Kidney epithelial cell (primary cell): Measurements from ENCODE around the gene CORO2A. TPM values are rescaled to one million over a fixed set of nuclear protein-coding genes. Genes with fewer than 3 reads are reported as not detected.

Experiments
- DNase-seq: peaks from one replicate; pipeline ENCODE4 v3.0.0-alpha.2; 2010; ENCODE audit warnings: low read depth
- H3K27me3 ChIP-seq: 2 replicates; pipeline ENCODE4 v1.6.0; 2011; ENCODE audit warnings: low read length; ENCODE audit not compliant: control insufficient read depth, insufficient read depth
- H3K36me3 ChIP-seq: 2 replicates; pipeline ENCODE4 v1.5.1; 2011; ENCODE audit warnings: low read length; ENCODE audit not compliant: control insufficient read depth, insufficient read depth
- H3K4me3 ChIP-seq: 2 replicates; pipeline ENCODE4 v1.5.1; 2011; ENCODE audit warnings: low read depth, mild to moderate bottlenecking, control low read depth, low read length
- total RNA-seq: library from RNA; depleted of rRNA; stranded (reverse); fragments of >200 nt; gene quantifications from 2 replicates; pipeline ENCODE4 v1.2.3, GENCODE V29; 2015
- TF ChIP-seq, protein P1 (sequence below): IDR thresholded peaks from 2 replicates; pipeline ENCODE4 v1.5.1; 2011; ENCODE audit warnings: mild to moderate bottlenecking, moderate library complexity, low read length, control low read depth, inconsistent platforms; ENCODE audit not compliant: insufficient read depth, poor library complexity, severe bottlenecking

Gene CORO2A
- total RNA-seq, 1 donor from 2014 or later: 7.8 TPM

DNA sequence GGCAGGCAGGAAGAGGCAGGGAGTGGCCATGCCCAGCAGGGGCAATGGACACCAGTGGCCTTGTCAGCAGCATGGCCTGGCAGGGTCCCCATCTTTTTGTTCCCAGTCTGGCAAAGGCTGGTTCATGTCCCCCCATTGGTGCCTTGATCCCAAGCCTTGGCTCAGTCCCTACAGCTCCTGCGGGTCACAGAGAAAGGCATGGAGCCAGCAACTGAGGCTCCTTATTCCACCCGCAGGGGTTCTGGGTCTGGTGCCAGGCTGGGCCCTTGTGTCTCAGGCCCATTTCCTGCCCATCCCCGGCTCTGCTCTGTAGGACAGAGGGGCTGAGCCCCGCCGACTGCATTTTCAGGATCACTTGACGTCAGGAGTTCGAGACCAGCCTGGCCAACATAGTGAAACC, 87.4 kb downstream of the CORO2A start:
- TF ChIP-seq, protein P1, sequence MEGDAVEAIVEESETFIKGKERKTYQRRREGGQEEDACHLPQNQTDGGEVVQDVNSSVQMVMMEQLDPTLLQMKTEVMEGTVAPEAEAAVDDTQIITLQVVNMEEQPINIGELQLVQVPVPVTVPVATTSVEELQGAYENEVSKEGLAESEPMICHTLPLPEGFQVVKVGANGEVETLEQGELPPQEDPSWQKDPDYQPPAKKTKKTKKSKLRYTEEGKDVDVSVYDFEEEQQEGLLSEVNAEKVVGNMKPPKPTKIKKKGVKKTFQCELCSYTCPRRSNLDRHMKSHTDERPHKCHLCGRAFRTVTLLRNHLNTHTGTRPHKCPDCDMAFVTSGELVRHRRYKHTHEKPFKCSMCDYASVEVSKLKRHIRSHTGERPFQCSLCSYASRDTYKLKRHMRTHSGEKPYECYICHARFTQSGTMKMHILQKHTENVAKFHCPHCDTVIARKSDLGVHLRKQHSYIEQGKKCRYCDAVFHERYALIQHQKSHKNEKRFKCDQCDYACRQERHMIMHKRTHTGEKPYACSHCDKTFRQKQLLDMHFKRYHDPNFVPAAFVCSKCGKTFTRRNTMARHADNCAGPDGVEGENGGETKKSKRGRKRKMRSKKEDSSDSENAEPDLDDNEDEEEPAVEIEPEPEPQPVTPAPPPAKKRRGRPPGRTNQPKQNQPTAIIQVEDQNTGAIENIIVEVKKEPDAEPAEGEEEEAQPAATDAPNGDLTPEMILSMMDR: no peak
- Histone ChIP-seq H3K36me3 (no peaks in the 10 kb centered on the region), H3K27me3 (no peaks in the 10 kb centered on the region), H3K4me3 (no peak overlapping the region)
- no peak for DNase-seq

- TF ChIP-seq, protein P1: no peak
- H3K27me3 ChIP-seq: no peaks in the 10 kb centered on the region
- no peak for DNase-seq
- no peak overlapping the region for H3K4me3 ChIP-seq
- H3K36me3 ChIP-seq: no peaks in the 10 kb centered on the region
These were observed 88.0 kb downstream of the CORO2A start for GRCh38 chr9:98104445-98104881.

- H3K36me3 ChIP-seq: no peaks in the 10 kb centered on the region
- DNase-seq: no peak
- H3K27me3 ChIP-seq: no peaks in the 10 kb centered on the region
- H3K4me3 ChIP-seq: no peak overlapping the region
- TF ChIP-seq, protein P1: no peak
These were observed 90.6 kb downstream of the CORO2A start for GRCh38 chr9:98101868-98102273.

GRCh38 chr9:98101416-98101815, 91.0 kb downstream of the CORO2A start:
- TF ChIP-seq, protein P1: no peak
- Histone ChIP-seq H3K4me3 (no peak overlapping the region), H3K27me3 (no peaks in the 10 kb centered on the region), H3K36me3 (no peaks in the 10 kb centered on the region)
- no peak for DNase-seq

DNA sequence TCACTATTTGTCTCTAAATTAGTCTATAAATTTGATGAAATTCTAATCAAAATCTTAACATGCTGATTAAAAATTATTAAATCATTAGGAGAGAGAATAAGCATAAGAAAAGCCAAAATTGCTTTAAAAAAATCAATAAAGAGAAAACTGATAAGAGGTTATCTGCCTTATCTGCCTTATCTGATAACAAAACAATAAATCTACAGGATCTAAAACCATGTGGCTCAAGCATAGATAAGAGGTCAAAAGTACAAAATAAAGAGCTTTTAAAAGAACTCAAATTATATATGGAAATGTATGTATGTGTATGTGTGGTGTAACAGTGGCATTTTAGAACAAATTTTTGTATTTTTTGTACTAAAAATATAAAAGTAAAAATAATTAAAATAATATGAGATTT, 92.0 kb downstream of the CORO2A start:
- no peaks in the 10 kb centered on the region for H3K36me3 ChIP-seq
- TF ChIP-seq, protein P1: no peak
- H3K27me3 ChIP-seq: no peaks in the 10 kb centered on the region
- H3K4me3 ChIP-seq: no peak overlapping the region
- no peak for DNase-seq

GRCh38 chr9:98099898-98100297, 92.5 kb downstream of the CORO2A start:
- no peak overlapping the region for H3K4me3 ChIP-seq

More at GRCh38 chr9:98099898-98100297, 92.5 kb downstream of the CORO2A start:
- DNase-seq: no peak
- no peaks in the 10 kb centered on the region for H3K36me3 ChIP-seq
- no peaks in the 10 kb centered on the region for H3K27me3 ChIP-seq
- TF ChIP-seq, protein P1: no peak
